K562 (cell line): ENCODE results near the gene PTPRF. TPM values are rescaled to one million over a fixed set of nuclear protein-coding genes. Genes with fewer than 3 reads are reported as not detected.

Experiments
- BCOR ChIP-seq: fragments of 450-650 bp; IDR thresholded peaks from 2 replicates; pipeline ENCODE4 v1.6.1; 2016
- DMBX1 ChIP-seq: fragments of 250-450 bp; sonication (Bioruptor Pico); IDR thresholded peaks from 2 replicates; pipeline ENCODE4 v1.8.0; 2022; ENCODE audit warnings: inconsistent platforms, mild to moderate bottlenecking, moderate library complexity, borderline replicate concordance
- E2F6 ChIP-seq, 2 experiments: IDR thresholded peaks; 2 replicates each; pipeline ENCODE4 v1.6.1; 2011; ENCODE audit warnings: borderline replicate concordance in 1 of 2, control low read depth in 1 of 2, low read depth in 1 of 2, low read length in 1 of 2, mild to moderate bottlenecking in 1 of 2, mixed read lengths in 1 of 2, moderate library complexity in 1 of 2; ENCODE audit not compliant: insufficient read depth in 1 of 2, insufficient read length in 1 of 2, poor library complexity in 1 of 2, severe bottlenecking in 1 of 2; ENCODE audit errors: extremely low read depth in 1 of 2
- KAT7 ChIP-seq: sonication (generic); formaldehyde crosslinking; IDR thresholded peaks from 2 replicates; pipeline ENCODE4 v1.8.0; 2022; ENCODE audit warnings: missing genetic modification reagents, mild to moderate bottlenecking, borderline replicate concordance
- KHSRP ChIP-seq: fragments of 450-650 bp; IDR thresholded peaks from 2 replicates; pipeline ENCODE4 v1.6.1; 2017
- MCM3 ChIP-seq: fragments of 450-650 bp; IDR thresholded peaks from 2 replicates; pipeline ENCODE4 v1.6.1; 2016
- NCOA4 ChIP-seq: fragments of 450-650 bp; IDR thresholded peaks from 2 replicates; pipeline ENCODE4 v1.6.1; 2018; ENCODE audit warnings: mild to moderate bottlenecking; ENCODE audit not compliant: partially characterized antibody
- NR4A1 ChIP-seq, 2 experiments: fragments of 250-450 bp in 1 of 2; fragments of 450-650 bp in 1 of 2; sonication (Bioruptor Pico) in 1 of 2; IDR thresholded peaks; 2 replicates each; pipeline versions ENCODE4 v1.4.0 to v1.6.1; 2016 to 2020; ENCODE audit warnings: mild to moderate bottlenecking in 2 of 2, missing compliant biosample characterization in 1 of 2, missing genetic modification characterization in 1 of 2, moderate library complexity in 1 of 2
- PHTF2 ChIP-seq: fragments of 250-450 bp; sonication (Bioruptor Pico); IDR thresholded peaks from 2 replicates; pipeline ENCODE4 v1.5.0; 2021; ENCODE audit warnings: mild to moderate bottlenecking
- PURB ChIP-seq: sonication (generic); formaldehyde crosslinking; IDR thresholded peaks from 2 replicates; pipeline ENCODE4 v1.9.0; 2021; ENCODE audit warnings: low read depth, mild to moderate bottlenecking, missing genetic modification reagents
- RBM39 ChIP-seq: fragments of 200-400 bp; formaldehyde crosslinking; optimal IDR thresholded peaks from 2 replicates; pipeline ENCODE3; 2018; ENCODE audit warnings: low read depth, low read length
- SFPQ ChIP-seq: fragments of 200-400 bp; formaldehyde crosslinking; IDR thresholded peaks from 2 replicates; pipeline ENCODE4 v1.6.1; 2017; ENCODE audit warnings: mild to moderate bottlenecking, low read depth, low read length, moderate library complexity
- ZBTB11 ChIP-seq, 3 experiments: fragments of 200-800 bp in 1 of 3; fragments of 250-450 bp in 1 of 3; fragments of 450-650 bp in 1 of 3; sonication (Bioruptor Pico) in 1 of 3; sonication (Bioruptor generic) in 1 of 3; formaldehyde crosslinking in 1 of 3; IDR thresholded peaks; 2 replicates each; pipeline versions ENCODE4 v1.6.1 to v1.8.0; 2016 to 2022; ENCODE audit warnings: mild to moderate bottlenecking in 2 of 3, missing genetic modification characterization in 2 of 3, missing compliant biosample characterization in 1 of 3, moderate library complexity in 1 of 3
- ZBTB12 ChIP-seq: fragments of 250-450 bp; sonication (Bioruptor Pico); IDR thresholded peaks from 2 replicates; pipeline ENCODE4 v1.4.0; 2020
- ZC3H4 ChIP-seq: sonication (generic); formaldehyde crosslinking; IDR thresholded peaks from 2 replicates; pipeline ENCODE4 v1.9.0; 2021; ENCODE audit warnings: missing genetic modification reagents, borderline replicate concordance
- ZFX ChIP-seq: sonication (generic); formaldehyde crosslinking; IDR thresholded peaks from 2 replicates; pipeline ENCODE4 v1.8.0; 2022; ENCODE audit warnings: mild to moderate bottlenecking, missing genetic modification reagents, moderate library complexity
- ZNF12 ChIP-seq: sonication (generic); formaldehyde crosslinking; IDR thresholded peaks from 2 replicates; pipeline ENCODE4 v1.4.0; 2020; ENCODE audit warnings: mild to moderate bottlenecking, missing genetic modification reagents
- ZNF311 ChIP-seq: fragments of 250-450 bp; sonication (Bioruptor Pico); IDR thresholded peaks from 2 replicates; pipeline ENCODE4 v1.4.0; 2020; ENCODE audit warnings: mild to moderate bottlenecking, moderate library complexity
- ZNF583 ChIP-seq: fragments of 250-450 bp; sonication (Bioruptor Pico); IDR thresholded peaks from 2 replicates; pipeline ENCODE4 v1.4.0; 2020
- polyA plus RNA-seq, 8 experiments: library from polyadenylated mRNA; depleted of rRNA in 4 of 8; stranded (reverse) in 5 of 8; unstranded in 3 of 8; fragments of >200 nt; fragmentation: Nextera tagmentation in 2 of 8; fragmentation: Illumina TruSeq in 1 of 8; extraction: Ambion mirVana in 2 of 8; extraction: Trizol in 1 of 8; gene quantifications; 2 replicates each; pipeline versions ENCODE4 v1.2.1 to v1.2.3, GENCODE V29; 2011 to 2014; ENCODE audit warnings: inconsistent platforms in 1 of 8, missing spikeins in 1 of 8
- total RNA-seq, 7 experiments: library from RNA; depleted of rRNA in 6 of 7; stranded (reverse); fragments of >200 nt in 6 of 7; fragmentation: Illumina TruSeq in 2 of 7; extraction: Trizol in 2 of 7; gene quantifications; 2 replicates each; pipeline versions ENCODE4 v1.2.1 to v1.2.3, GENCODE V29; 2011 to 2021; ENCODE audit warnings: low replicate concordance in 1 of 7

PTPRF gene
- total and polyA plus RNA-seq, 9 of the 15 experiments (the other 6 are each of a cell fraction or from before 2014, with no cell fraction given): 0.13 to 4.3 (median 1.1) TPM

GRCh38 chr1:43522776-43523480, 7.8 kb upstream of the PTPRF start (continued):
- TF ChIP-seq SFPQ: no peak
- peak; percentile 97 for TF ChIP-seq KHSRP
- TF ChIP-seq KAT7 (CRISPR knock-in tag): no peak
- no peak; the same call in 1 of the 2 replicates for TF ChIP-seq ZNF12
- TF ChIP-seq NCOA4: peak; percentile 98
- no peak for TF ChIP-seq ZFX (CRISPR knock-in tag)
- no peak for TF ChIP-seq NR4A1 (CRISPR knock-in tag; IDR thresholded peaks at IDR 0.05)
- TF ChIP-seq NR4A1 (tag; IDR thresholded peaks at IDR 0.05): peak; percentile 97
- peak; percentile 99 for TF ChIP-seq DMBX1
- peak; percentile 52 to 53 for TF ChIP-seq E2F6 (IDR thresholded peaks at IDR 0.05; ENCODE audit: borderline replicate concordance in 1 of 2, extremely low read depth in 1 of 2, insufficient read depth in 1 of 2, insufficient read length in 1 of 2, low read depth in 1 of 2, low read length in 1 of 2, poor library complexity in 1 of 2, severe bottlenecking in 1 of 2)
- no peak for TF ChIP-seq PURB (CRISPR knock-in tag)
- no peak for TF ChIP-seq ZBTB12 (CRISPR knock-in tag)
- TF ChIP-seq RBM39: peak; percentile 92
- TF ChIP-seq PHTF2 (CRISPR knock-in tag): peak; percentile 43; the same call in 1 of the 2 replicates
- TF ChIP-seq ZNF311 (CRISPR knock-in tag): peak; percentile 86
- TF ChIP-seq ZC3H4 (CRISPR knock-in tag): no peak
- peak in 1 of 3 experiments; percentile 88; a peak in 2 of 6 replicates for TF ChIP-seq ZBTB11 (CRISPR knock-in tag; IDR thresholded peaks at IDR 0.05)
- peak; percentile 100 for TF ChIP-seq BCOR
- TF ChIP-seq MCM3: no peak
- peak; percentile 75 for TF ChIP-seq ZNF583 (CRISPR knock-in tag)
